ENCODE measurements around the gene TIMM10.

- no peak for TF ChIP-seq CTCF (IDR thresholded peaks at IDR 0.05)
- TF ChIP-seq POLR2A (IDR thresholded peaks at IDR 0.05), result no peak
These were observed 42.5 kb downstream of the TIMM10 start for GRCh38 chr11:57487920-57488659.

Measured in breast epithelium (tissue), 3 donors.